ENCODE results near the gene COL4A2. TPM values are rescaled to one million over a fixed set of nuclear protein-coding genes. Genes with fewer than 3 reads are reported as not detected.
A peak's percentile ranks its signal among the peaks of the same experiment; 100 is the strongest.

Gene COL4A2
- total RNA-seq, 1 donor from 2014 or later, result 511 TPM

- peaks cover 8 to 52% (median 48%) of the 10 kb centered on the region in 3 donors for H3K36me3 ChIP-seq (ENCODE audit: control insufficient read depth in 3 of 3, insufficient read depth in 3 of 3, low read length in 3 of 3)
- no peak overlapping the region for H3K27ac ChIP-seq (ENCODE audit: low read depth, low read length)
- H3K27me3 ChIP-seq (ENCODE audit: control insufficient read depth in 3 of 3, insufficient read depth in 3 of 3, low read length in 3 of 3), result no peaks in the 10 kb centered on the region
- peaks cover 4 to 19% (median 16%) of the 10 kb centered on the region in 3 donors for H3K4me1 ChIP-seq (ENCODE audit: control insufficient read depth in 3 of 3, insufficient read depth in 3 of 3, low read length in 3 of 3)
- H3K4me3 ChIP-seq (ENCODE audit: low read length in 3 of 3), result no peak overlapping the region
- peaks cover 0 to 4% (median 0%) of the 10 kb centered on the region in 3 donors for H3K9me3 ChIP-seq (ENCODE audit: control insufficient read depth in 3 of 3, low read length in 3 of 3)
- H3K9ac ChIP-seq (ENCODE audit: low read depth in 1 of 3, low read length in 3 of 3), result no peak overlapping the region
Observed at GRCh38 chr13:110499621-110500281, 192.7 kb downstream of the COL4A2 start.

- Histone ChIP-seq H3K4me3 (ENCODE audit: low read length in 3 of 3) (no peak overlapping the region), H3K4me1 (ENCODE audit: control insufficient read depth in 3 of 3, insufficient read depth in 3 of 3, low read length in 3 of 3) (peaks cover 4 to 19% (median 16%) of the 10 kb centered on the region in 3 donors), H3K36me3 (ENCODE audit: control insufficient read depth in 3 of 3, insufficient read depth in 3 of 3, low read length in 3 of 3) (peaks cover 8 to 48% (median 44%) of the 10 kb centered on the region in 3 donors), H3K27me3 (ENCODE audit: control insufficient read depth in 3 of 3, insufficient read depth in 3 of 3, low read length in 3 of 3) (no peaks in the 10 kb centered on the region), H3K9me3 (ENCODE audit: control insufficient read depth in 3 of 3, low read length in 3 of 3) (peaks cover 0 to 4% (median 0%) of the 10 kb centered on the region in 3 donors), H3K9ac (ENCODE audit: low read depth in 1 of 3, low read length in 3 of 3) (no peak overlapping the region), H3K27ac (ENCODE audit: low read depth, low read length) (no peak overlapping the region)
Observed at GRCh38 chr13:110500341-110500740, 193.3 kb downstream of the COL4A2 start.

GRCh38 chr13:110501188-110501587 is 194.1 kb downstream of the COL4A2 start:
- Histone ChIP-seq H3K27ac (ENCODE audit: low read depth, low read length) (no peak overlapping the region), H3K9me3 (ENCODE audit: control insufficient read depth in 3 of 3, low read length in 3 of 3) (peaks cover 0 to 4% (median 0%) of the 10 kb centered on the region in 3 donors), H3K27me3 (ENCODE audit: control insufficient read depth in 3 of 3, insufficient read depth in 3 of 3, low read length in 3 of 3) (no peaks in the 10 kb centered on the region), H3K36me3 (ENCODE audit: control insufficient read depth in 3 of 3, insufficient read depth in 3 of 3, low read length in 3 of 3) (peaks cover 5 to 43% (median 40%) of the 10 kb centered on the region in 3 donors), H3K4me1 (ENCODE audit: control insufficient read depth in 3 of 3, insufficient read depth in 3 of 3, low read length in 3 of 3) (peaks cover 4 to 19% (median 16%) of the 10 kb centered on the region in 3 donors), H3K4me3 (ENCODE audit: low read length in 3 of 3) (no peak overlapping the region), H3K9ac (ENCODE audit: low read depth in 1 of 3, low read length in 3 of 3) (no peak overlapping the region)

- H3K4me1 ChIP-seq (ENCODE audit: control insufficient read depth in 3 of 3, insufficient read depth in 3 of 3, low read length in 3 of 3), result peaks cover 11 to 34% (median 24%) of the 10 kb centered on the region in 3 donors
- peaks cover 0 to 4% (median 0%) of the 10 kb centered on the region in 3 donors for H3K9me3 ChIP-seq (ENCODE audit: control insufficient read depth in 3 of 3, low read length in 3 of 3)
- H3K36me3 ChIP-seq (ENCODE audit: control insufficient read depth in 3 of 3, insufficient read depth in 3 of 3, low read length in 3 of 3), result peaks cover 0 to 40% (median 33%) of the 10 kb centered on the region in 3 donors
- no peak overlapping the region for H3K4me3 ChIP-seq (ENCODE audit: low read length in 3 of 3)
- H3K27me3 ChIP-seq (ENCODE audit: control insufficient read depth in 3 of 3, insufficient read depth in 3 of 3, low read length in 3 of 3), result no peaks in the 10 kb centered on the region
- H3K27ac ChIP-seq (ENCODE audit: low read depth, low read length), result no peak overlapping the region
- no peak overlapping the region for H3K9ac ChIP-seq (ENCODE audit: low read depth in 1 of 3, low read length in 3 of 3)
Observed at GRCh38 chr13:110503037-110503901, 196.2 kb downstream of the COL4A2 start.

GRCh38 chr13:110503979-110504499 is 197.0 kb downstream of the COL4A2 start:
- Histone ChIP-seq H3K9me3 (ENCODE audit: control insufficient read depth in 3 of 3, low read length in 3 of 3) (peaks cover 0 to 4% (median 0%) of the 10 kb centered on the region in 3 donors), H3K9ac (ENCODE audit: low read depth in 1 of 3, low read length in 3 of 3) (no peak overlapping the region), H3K36me3 (ENCODE audit: control insufficient read depth in 3 of 3, insufficient read depth in 3 of 3, low read length in 3 of 3) (peaks cover 0 to 38% (median 31%) of the 10 kb centered on the region in 3 donors), H3K27me3 (ENCODE audit: control insufficient read depth in 3 of 3, insufficient read depth in 3 of 3, low read length in 3 of 3) (no peaks in the 10 kb centered on the region), H3K4me1 (ENCODE audit: control insufficient read depth in 3 of 3, insufficient read depth in 3 of 3, low read length in 3 of 3) (peaks cover 11 to 28% (median 18%) of the 10 kb centered on the region in 3 donors), H3K27ac (ENCODE audit: low read depth, low read length) (no peak overlapping the region), H3K4me3 (ENCODE audit: low read length in 3 of 3) (no peak overlapping the region)

GRCh38 chr13:110505594-110505993 is 198.5 kb downstream of the COL4A2 start:
- no peak overlapping the region for H3K4me3 ChIP-seq (ENCODE audit: low read length in 3 of 3)
- H3K4me1 ChIP-seq (ENCODE audit: control insufficient read depth in 3 of 3, insufficient read depth in 3 of 3, low read length in 3 of 3), result peaks cover 18 to 39% (median 26%) of the 10 kb centered on the region in 3 donors
- no peak overlapping the region for H3K9ac ChIP-seq (ENCODE audit: low read depth in 1 of 3, low read length in 3 of 3)
- H3K27me3 ChIP-seq (ENCODE audit: control insufficient read depth in 3 of 3, insufficient read depth in 3 of 3, low read length in 3 of 3), result no peaks in the 10 kb centered on the region
- peaks cover 0 to 2% (median 0%) of the 10 kb centered on the region in 3 donors for H3K9me3 ChIP-seq (ENCODE audit: control insufficient read depth in 3 of 3, low read length in 3 of 3)
- H3K36me3 ChIP-seq (ENCODE audit: control insufficient read depth in 3 of 3, insufficient read depth in 3 of 3, low read length in 3 of 3), result peaks cover 2 to 48% (median 37%) of the 10 kb centered on the region in 3 donors
- no peak overlapping the region for H3K27ac ChIP-seq (ENCODE audit: low read depth, low read length)

- H3K9ac ChIP-seq (ENCODE audit: low read depth in 1 of 3, low read length in 3 of 3), result peak overlapping the region in 1 of 3 donors; percentile 66
- peaks cover 18 to 40% (median 26%) of the 10 kb centered on the region in 3 donors for H3K4me1 ChIP-seq (ENCODE audit: control insufficient read depth in 3 of 3, insufficient read depth in 3 of 3, low read length in 3 of 3)
- peaks cover 2 to 45% (median 32%) of the 10 kb centered on the region in 3 donors for H3K36me3 ChIP-seq (ENCODE audit: control insufficient read depth in 3 of 3, insufficient read depth in 3 of 3, low read length in 3 of 3)
- H3K27me3 ChIP-seq (ENCODE audit: control insufficient read depth in 3 of 3, insufficient read depth in 3 of 3, low read length in 3 of 3), result no peaks in the 10 kb centered on the region
- no peaks in the 10 kb centered on the region for H3K9me3 ChIP-seq (ENCODE audit: control insufficient read depth in 3 of 3, low read length in 3 of 3)
- H3K4me3 ChIP-seq (ENCODE audit: low read length in 3 of 3), result no peak overlapping the region
- H3K27ac ChIP-seq (ENCODE audit: low read depth, low read length), result no peak overlapping the region
Observed at GRCh38 chr13:110506396-110506795, 199.3 kb downstream of the COL4A2 start.

GRCh38 chr13:110506859-110507566 is 199.9 kb downstream of the COL4A2 start:
- H3K27me3 ChIP-seq (ENCODE audit: control insufficient read depth in 3 of 3, insufficient read depth in 3 of 3, low read length in 3 of 3), result no peaks in the 10 kb centered on the region
- no peaks in the 10 kb centered on the region for H3K9me3 ChIP-seq (ENCODE audit: control insufficient read depth in 3 of 3, low read length in 3 of 3)
- peaks cover 18 to 40% (median 26%) of the 10 kb centered on the region in 3 donors for H3K4me1 ChIP-seq (ENCODE audit: control insufficient read depth in 3 of 3, insufficient read depth in 3 of 3, low read length in 3 of 3)
- peak overlapping the region; percentile 16 to 66 (median 40) for H3K9ac ChIP-seq (ENCODE audit: low read depth in 1 of 3, low read length in 3 of 3)
- H3K27ac ChIP-seq (ENCODE audit: low read depth, low read length), result peak overlapping the region; percentile 69
- H3K4me3 ChIP-seq (ENCODE audit: low read length in 3 of 3), result peak overlapping the region in 2 of 3 donors; percentile 18 to 63
- H3K36me3 ChIP-seq (ENCODE audit: control insufficient read depth in 3 of 3, insufficient read depth in 3 of 3, low read length in 3 of 3), result peaks cover 2 to 46% (median 31%) of the 10 kb centered on the region in 3 donors

- Histone ChIP-seq H3K9ac (ENCODE audit: low read depth in 1 of 3, low read length in 3 of 3) (peak overlapping the region in 2 of 3 donors; percentile 40 to 66), H3K27ac (ENCODE audit: low read depth, low read length) (peak overlapping the region; percentile 69), H3K36me3 (ENCODE audit: control insufficient read depth in 3 of 3, insufficient read depth in 3 of 3, low read length in 3 of 3) (peaks cover 8 to 52% (median 34%) of the 10 kb centered on the region in 3 donors), H3K4me1 (ENCODE audit: control insufficient read depth in 3 of 3, insufficient read depth in 3 of 3, low read length in 3 of 3) (peaks cover 18 to 40% (median 26%) of the 10 kb centered on the region in 3 donors), H3K4me3 (ENCODE audit: low read length in 3 of 3) (peak overlapping the region in 2 of 3 donors; percentile 18 to 63), H3K9me3 (ENCODE audit: control insufficient read depth in 3 of 3, low read length in 3 of 3) (no peaks in the 10 kb centered on the region), H3K27me3 (ENCODE audit: control insufficient read depth in 3 of 3, insufficient read depth in 3 of 3, low read length in 3 of 3) (no peaks in the 10 kb centered on the region)
Observed at GRCh38 chr13:110507678-110508381, 200.7 kb downstream of the COL4A2 start.

All from skeletal muscle tissue (tissue), 4 donors.